ENCODE results near the gene LMCD1. TPM values are rescaled to one million over a fixed set of nuclear protein-coding genes. Genes with fewer than 3 reads are reported as not detected.

The LMCD1 gene
- total RNA-seq, 4 donors from 2014 or later: 23.3 to 52.8 (median 34.8) TPM

- Histone ChIP-seq H3K27me3 (no peaks in the 10 kb centered on the region), H3K4me3 (no peak overlapping the region), H3K36me3 (peaks cover 0 to 45% (median 0%) of the 10 kb centered on the region in 3 donors), H3K4me1 (peaks cover 0 to 59% (median 20%) of the 10 kb centered on the region in 3 donors), H3K9me3 (no peaks in the 10 kb centered on the region), H3K27ac (no peak overlapping the region)
- WGBS, 2 donors: 84 to 97% methylated on average over 5 to 6 of the region's 6 CpGs
- TF ChIP-seq POLR2A (IDR thresholded peaks at IDR 0.05) (no peak), CTCF (IDR thresholded peaks at IDR 0.05) (no peak)
- DNase-seq: no peak
- intact Hi-C loops (cut with DNase I): no loop called here
These were observed 57.7 kb downstream of the LMCD1 start for GRCh38 chr3:8559351-8559750.

- TF ChIP-seq CTCF (IDR thresholded peaks at IDR 0.05): no peak
- TF ChIP-seq POLR2A (IDR thresholded peaks at IDR 0.05): no peak
These were observed 58.9 kb downstream of the LMCD1 start for GRCh38 chr3:8560366-8561007.

GRCh38 chr3:8561370-8561769 is 59.7 kb downstream of the LMCD1 start:
- DNase-seq: no peak
- H3K9me3 ChIP-seq: no peaks in the 10 kb centered on the region
- no peaks in the 10 kb centered on the region for H3K27me3 ChIP-seq
- no peak overlapping the region for H3K4me3 ChIP-seq
- H3K27ac ChIP-seq: peak overlapping the region in 3 of 4 donors; percentile 15 to 24 (median 16)
- H3K4me1 ChIP-seq: peaks cover 0 to 39% (median 13%) of the 10 kb centered on the region in 3 donors
- TF ChIP-seq CTCF (IDR thresholded peaks at IDR 0.05): no peak
- TF ChIP-seq POLR2A (IDR thresholded peaks at IDR 0.05): no peak
- intact Hi-C loops (cut with DNase I): no loop called here
- peaks cover 0 to 55% (median 0%) of the 10 kb centered on the region in 3 donors for H3K36me3 ChIP-seq
- 63 to 69% methylated on average over 4 of the region's 4 CpGs for WGBS, 2 donors

More at GRCh38 chr3:8560366-8561007, 58.9 kb downstream of the LMCD1 start:
- peaks cover 0 to 49% (median 0%) of the 10 kb centered on the region in 3 donors for H3K36me3 ChIP-seq
- H3K4me3 ChIP-seq: no peak overlapping the region
- H3K4me1 ChIP-seq: peaks cover 0 to 47% (median 18%) of the 10 kb centered on the region in 3 donors
- H3K27me3 ChIP-seq: no peaks in the 10 kb centered on the region
- H3K27ac ChIP-seq: peak overlapping the region in 1 of 4 donors; percentile 63
- no peak for DNase-seq
- H3K9me3 ChIP-seq: no peaks in the 10 kb centered on the region
- intact Hi-C loops (cut with DNase I): no loop called here
- WGBS, 2 donors: 84 to 91% methylated on average over 4 to 5 of the region's 5 CpGs

GRCh38 chr3:8562081-8562595 is 60.5 kb downstream of the LMCD1 start:
- DNase-seq: no peak
- TF ChIP-seq POLR2A (IDR thresholded peaks at IDR 0.05) (no peak), CTCF (IDR thresholded peaks at IDR 0.05) (no peak)
- Histone ChIP-seq H3K4me1 (peaks cover 0 to 31% (median 9%) of the 10 kb centered on the region in 3 donors), H3K27ac (peak overlapping the region in 3 of 4 donors; percentile 15 to 61 (median 16)), H3K4me3 (no peak overlapping the region), H3K27me3 (no peaks in the 10 kb centered on the region), H3K36me3 (peaks cover 2 to 58% (median 2%) of the 10 kb centered on the region in 3 donors), H3K9me3 (no peaks in the 10 kb centered on the region)
- 79 to 86% methylated on average over 2 to 3 of the region's 3 CpGs for WGBS, 2 donors
- intact Hi-C loops (cut with DNase I): no loop called here

- no peak for DNase-seq
- H3K27ac ChIP-seq: no peak overlapping the region
- H3K9me3 ChIP-seq: no peaks in the 10 kb centered on the region
- 70 to 71% methylated on average over 4 of the region's 4 CpGs for WGBS, 2 donors
- peaks cover 0 to 22% (median 4%) of the 10 kb centered on the region in 3 donors for H3K4me1 ChIP-seq
- H3K4me3 ChIP-seq: no peak overlapping the region
- TF ChIP-seq POLR2A (IDR thresholded peaks at IDR 0.05) (no peak), CTCF (IDR thresholded peaks at IDR 0.05) (no peak)
- H3K27me3 ChIP-seq: no peaks in the 10 kb centered on the region
- intact Hi-C loops (cut with DNase I): no loop called here
- H3K36me3 ChIP-seq: peaks cover 6 to 62% (median 7%) of the 10 kb centered on the region in 3 donors
These were observed 61.5 kb downstream of the LMCD1 start for GRCh38 chr3:8563146-8563545.
